CD4-positive, alpha-beta T cell treated with Interleukin-6 for 4 hours (primary cell): ENCODE results near the gene CLEC16A.

Experiments
- DNase-seq: peaks from one replicate; pipeline ENCODE4 v3.0.0-alpha.2; 2020; ENCODE audit warnings: mixed read lengths

The CLEC16A gene

GRCh38 chr16:11017499-11017898 is 73.1 kb downstream of the CLEC16A start:
- DNase-seq: no peak

GRCh38 chr16:11020388-11020787 is 76.0 kb downstream of the CLEC16A start:
- no peak for DNase-seq

- DNase-seq: no peak
Observed at GRCh38 chr16:11020792-11021551, 76.6 kb downstream of the CLEC16A start.

GRCh38 chr16:11022002-11022401 is 77.6 kb downstream of the CLEC16A start:
- DNase-seq: no peak

GRCh38 chr16:11023262-11024039 is 79.1 kb downstream of the CLEC16A start:
- no peak for DNase-seq

- DNase-seq: no peak
Observed at GRCh38 chr16:11024333-11025053, 80.1 kb downstream of the CLEC16A start.

- DNase-seq: no peak
Observed at GRCh38 chr16:11025120-11025531, 80.8 kb downstream of the CLEC16A start.

- DNase-seq: no peak
Observed at GRCh38 chr16:11029948-11030347, 85.6 kb downstream of the CLEC16A start.

GRCh38 chr16:11030990-11031510 is 86.7 kb downstream of the CLEC16A start:
- DNase-seq: no peak

GRCh38 chr16:11032000-11032921 is 87.9 kb downstream of the CLEC16A start:
- no peak for DNase-seq

GRCh38 chr16:11032922-11033291 is 88.5 kb downstream of the CLEC16A start:
- DNase-seq: no peak

GRCh38 chr16:11033629-11034420 is 89.5 kb downstream of the CLEC16A start:
- no peak for DNase-seq

- DNase-seq: no peak
Observed at GRCh38 chr16:11034481-11034931, 90.1 kb downstream of the CLEC16A start.

- DNase-seq: no peak
Observed at GRCh38 chr16:11035096-11035495, 90.7 kb downstream of the CLEC16A start.

GRCh38 chr16:11036040-11036439 is 91.7 kb downstream of the CLEC16A start:
- no peak for DNase-seq

- no peak for DNase-seq
Observed at GRCh38 chr16:11036868-11037410, 92.6 kb downstream of the CLEC16A start.

- no peak for DNase-seq
Observed at GRCh38 chr16:11038305-11038704, 93.9 kb downstream of the CLEC16A start.

- no peak for DNase-seq
Observed at GRCh38 chr16:11038777-11039176, 94.4 kb downstream of the CLEC16A start.

GRCh38 chr16:11039726-11040125 is 95.4 kb downstream of the CLEC16A start:
- DNase-seq: no peak

- no peak for DNase-seq
Observed at GRCh38 chr16:11042191-11042590, 97.8 kb downstream of the CLEC16A start.

- no peak for DNase-seq
Observed at GRCh38 chr16:11045441-11045840, 101.1 kb downstream of the CLEC16A start.
